ENCODE results near the gene BACE2. TPM values are rescaled to one million over a fixed set of nuclear protein-coding genes. Genes with fewer than 3 reads are reported as not detected.

The BACE2 gene
- total RNA-seq, 2 donors from 2014 or later, result 1.3 TPM; not detected in 1

GRCh38 chr21:41326414-41327080, 158.6 kb downstream of the BACE2 start:
- no peaks in the 10 kb centered on the region for H3K36me3 Mint-ChIP-seq
- no peaks in the 10 kb centered on the region for H3K9me3 Mint-ChIP-seq
- DNase-seq (ENCODE audit: low spot score in 2 of 2) (no peak), ATAC-seq (no peak)
- H3K27ac Mint-ChIP-seq, result peak overlapping the region in 1 of 2 donors; percentile 9

- ATAC-seq (no peak), DNase-seq (ENCODE audit: low spot score in 2 of 2) (no peak)
- H3K27ac Mint-ChIP-seq, result no peak overlapping the region
- H3K9me3 Mint-ChIP-seq, result no peaks in the 10 kb centered on the region
- H3K36me3 Mint-ChIP-seq, result no peaks in the 10 kb centered on the region
Measured at GRCh38 chr21:41327753-41328152, 159.8 kb downstream of the BACE2 start.

GRCh38 chr21:41328660-41329607, 161.0 kb downstream of the BACE2 start:
- Mint-ChIP-seq H3K36me3 (peaks cover 0 to 7% of the 10 kb centered on the region in 2 donors), H3K27ac (no peak overlapping the region)

More at GRCh38 chr21:41328660-41329607, 161.0 kb downstream of the BACE2 start:
- ATAC-seq, result no peak
- peaks cover 0 to 6% of the 10 kb centered on the region in 2 donors for H3K9me3 Mint-ChIP-seq
- no peak for DNase-seq (ENCODE audit: low spot score in 2 of 2)

Other genes starting within 250 kb of the BACE2 start
- gene FAM3B, start 148.6 kb downstream of the BACE2 start, total RNA-seq, result not detected
- 10 to 100 TPM in 1 of 2 donors, 1 to 10 TPM in 1; 3.6 to 79.4 TPM for gene MX2, start 193.9 kb downstream of the BACE2 start, total RNA-seq

Measured in activated naive CD4-positive, alpha-beta T cell treated with anti-CD3 and anti-CD28 coated beads, Interleukin-2, amount 50 U/mL, for 72 hours (primary cell).